Astrocyte (in vitro differentiated cells and primary cell): ENCODE measurements around the gene G3BP1. TPM values are rescaled to one million over a fixed set of nuclear protein-coding genes. Genes with fewer than 3 reads are reported as not detected.

Source experiments
- DNase-seq: peaks from one replicate; pipeline ENCODE4 v3.0.0-alpha.2; 2010; ENCODE audit warnings: low read depth
- FAIRE-seq: peaks from 2 replicates; lab custom pipeline; 2011; peaks lifted over from hg19 to GRCh38; lab: Jason Lieb, UNC
- H2AFZ ChIP-seq: 2 replicates; pipeline ENCODE4 v1.6.0; 2012; ENCODE audit warnings: low read depth, low read length, inconsistent platforms
- H3K27ac ChIP-seq: 2 replicates; pipeline ENCODE4 v1.5.1; 2011; ENCODE audit warnings: low read depth, low read length, inconsistent platforms
- H3K27me3 ChIP-seq: 2 replicates; pipeline ENCODE4 v1.6.0; 2011; ENCODE audit warnings: low read length, inconsistent platforms; ENCODE audit not compliant: insufficient read depth
- H3K36me3 ChIP-seq: 2 replicates; pipeline ENCODE4 v1.5.1; 2011; ENCODE audit warnings: low read length, inconsistent platforms; ENCODE audit not compliant: insufficient read depth
- H3K4me1 ChIP-seq: 2 replicates; pipeline ENCODE4 v1.5.1; 2011; ENCODE audit warnings: low read length, inconsistent platforms; ENCODE audit not compliant: insufficient read depth
- H3K4me2 ChIP-seq: 2 replicates; pipeline ENCODE4 v1.6.0; 2012; ENCODE audit warnings: low read length, inconsistent platforms
- H3K4me3 ChIP-seq: 2 replicates; pipeline ENCODE4 v1.5.1; 2011; ENCODE audit warnings: low read depth, mild to moderate bottlenecking, low read length, inconsistent platforms; ENCODE audit not compliant: insufficient read depth
- H3K79me2 ChIP-seq: 2 replicates; pipeline ENCODE4 v1.6.0; 2012; ENCODE audit warnings: mild to moderate bottlenecking, low read length, inconsistent platforms; ENCODE audit not compliant: insufficient read depth
- H3K9ac ChIP-seq: 2 replicates; pipeline ENCODE4 v1.6.0; 2012; ENCODE audit warnings: mild to moderate bottlenecking, low read length, inconsistent platforms
- H3K9me3 ChIP-seq: 2 replicates; pipeline ENCODE4 v1.5.1; 2012; ENCODE audit warnings: low read depth, mild to moderate bottlenecking, low read length, inconsistent platforms; ENCODE audit not compliant: insufficient read depth
- H4K20me1 ChIP-seq: 2 replicates; pipeline ENCODE4 v1.6.0; 2012; ENCODE audit warnings: low read length, inconsistent platforms; ENCODE audit not compliant: insufficient read depth
- H3K27ac Mint-ChIP-seq: one replicate; pipeline ENCODE4 v1.8.0; 2021; ENCODE audit warnings: mild to moderate bottlenecking, mixed read lengths; ENCODE audit not compliant: unreplicated experiment
- H3K27me3 Mint-ChIP-seq: one replicate; pipeline ENCODE4 v1.8.0; 2021; ENCODE audit warnings: low read depth, mixed read lengths; ENCODE audit not compliant: unreplicated experiment
- H3K36me3 Mint-ChIP-seq: one replicate; pipeline ENCODE4 v1.8.0; 2021; ENCODE audit warnings: low read depth, mixed read lengths; ENCODE audit not compliant: unreplicated experiment
- H3K4me1 Mint-ChIP-seq: one replicate; pipeline ENCODE4 v1.8.0; 2021; ENCODE audit warnings: low read depth, mixed read lengths; ENCODE audit not compliant: unreplicated experiment
- H3K4me3 Mint-ChIP-seq: one replicate; pipeline ENCODE4 v1.8.0; 2021; ENCODE audit warnings: mild to moderate bottlenecking, moderate library complexity, mixed read lengths; ENCODE audit not compliant: unreplicated experiment
- H3K9me3 Mint-ChIP-seq: one replicate; pipeline ENCODE4 v1.8.0; 2021; ENCODE audit warnings: mild to moderate bottlenecking, mixed read lengths; ENCODE audit not compliant: unreplicated experiment
- CTCF ChIP-seq: IDR thresholded peaks from 2 replicates; pipeline ENCODE4 v1.5.1; 2011; ENCODE audit warnings: low read depth, mild to moderate bottlenecking, inconsistent platforms, low read length, moderate library complexity; ENCODE audit not compliant: insufficient read depth
- EZH2 ChIP-seq: IDR thresholded peaks from 2 replicates; pipeline ENCODE4 v1.6.1; 2012; ENCODE audit warnings: mild to moderate bottlenecking, low read length, inconsistent platforms; ENCODE audit not compliant: insufficient read depth
- total RNA-seq: library from RNA; stranded (reverse); gene quantifications from 2 replicates; pipeline ENCODE4 v1.2.1, GENCODE V29; 2021

G3BP1 gene
- total RNA-seq, 1 donor from 2014 or later: 246 TPM

GRCh38 chr5:151846765-151847164, 75.0 kb downstream of the G3BP1 start:
- H3K9ac ChIP-seq: no peak overlapping the region
- H3K9me3 ChIP-seq: no peaks in the 10 kb centered on the region
- H3K4me1 Mint-ChIP-seq: no peaks in the 10 kb centered on the region
- no peaks in the 10 kb centered on the region for H4K20me1 ChIP-seq
- no peaks in the 10 kb centered on the region for H3K27me3 Mint-ChIP-seq
- H3K36me3 Mint-ChIP-seq: no peaks in the 10 kb centered on the region
- H3K4me3 ChIP-seq: no peak overlapping the region
- H3K4me1 ChIP-seq: no peaks in the 10 kb centered on the region
- no peak overlapping the region for H2AFZ ChIP-seq
- no peaks in the 10 kb centered on the region for H3K27me3 ChIP-seq
- H3K27ac Mint-ChIP-seq: no peak overlapping the region
- H3K4me3 Mint-ChIP-seq: no peak overlapping the region
- H3K36me3 ChIP-seq: no peaks in the 10 kb centered on the region
- H3K9me3 Mint-ChIP-seq: no peaks in the 10 kb centered on the region
- FAIRE-seq (no peak), DNase-seq (no peak)
- H3K27ac ChIP-seq: no peak overlapping the region
- H3K79me2 ChIP-seq: no peaks in the 10 kb centered on the region
- H3K4me2 ChIP-seq: no peak overlapping the region
- no peak for TF ChIP-seq CTCF
- TF ChIP-seq EZH2: no peak

- Histone ChIP-seq H2AFZ (no peak overlapping the region), H3K9ac (no peak overlapping the region), H3K36me3 (no peaks in the 10 kb centered on the region), H3K9me3 (no peaks in the 10 kb centered on the region), H4K20me1 (no peaks in the 10 kb centered on the region), H3K4me2 (no peak overlapping the region), H3K4me3 (no peak overlapping the region), H3K79me2 (no peaks in the 10 kb centered on the region), H3K27me3 (no peaks in the 10 kb centered on the region), H3K4me1 (no peaks in the 10 kb centered on the region), H3K27ac (no peak overlapping the region)
- Mint-ChIP-seq H3K27ac (no peak overlapping the region), H3K36me3 (no peaks in the 10 kb centered on the region), H3K27me3 (no peaks in the 10 kb centered on the region), H3K4me1 (no peaks in the 10 kb centered on the region), H3K4me3 (no peak overlapping the region), H3K9me3 (no peaks in the 10 kb centered on the region)
- TF ChIP-seq CTCF (no peak), EZH2 (no peak)
- FAIRE-seq: no peak
- DNase-seq: no peak
Measured at GRCh38 chr5:151847871-151848270, 76.1 kb downstream of the G3BP1 start.

- Histone ChIP-seq H3K27me3 (no peaks in the 10 kb centered on the region), H3K4me1 (no peaks in the 10 kb centered on the region), H4K20me1 (no peaks in the 10 kb centered on the region), H3K4me2 (no peak overlapping the region), H3K4me3 (no peak overlapping the region), H2AFZ (no peak overlapping the region), H3K9me3 (no peaks in the 10 kb centered on the region), H3K9ac (no peak overlapping the region), H3K36me3 (no peaks in the 10 kb centered on the region), H3K79me2 (no peaks in the 10 kb centered on the region), H3K27ac (no peak overlapping the region)
- no peaks in the 10 kb centered on the region for H3K4me1 Mint-ChIP-seq
- TF ChIP-seq CTCF (no peak), EZH2 (no peak)
- no peak for FAIRE-seq
- peaks cover 3% of the 10 kb centered on the region for H3K27me3 Mint-ChIP-seq
- H3K4me3 Mint-ChIP-seq: no peak overlapping the region
- no peak overlapping the region for H3K27ac Mint-ChIP-seq
- no peak for DNase-seq
- H3K36me3 Mint-ChIP-seq: no peaks in the 10 kb centered on the region
- no peaks in the 10 kb centered on the region for H3K9me3 Mint-ChIP-seq
Measured at GRCh38 chr5:151855701-151856100, 83.9 kb downstream of the G3BP1 start.
